Endothelial cell of umbilical vein (primary cell): Measurements from ENCODE around the gene NCK1. TPM values are rescaled to one million over a fixed set of nuclear protein-coding genes. Genes with fewer than 3 reads are reported as not detected.

Source experiments
- BruUV-seq: library from RNA; stranded (reverse); fragments of 400-500 nt; replicated peaks from 2 replicates; lab custom pipeline; 2021; lab: Mats Ljungman, UMichigan
- CTCF ChIA-PET: fragments of 300-600, 350-600 bp; sonication (Branson Sonifier 250); formaldehyde crosslinking; loops from one replicate; lab custom pipeline; 2021; ENCODE audit warnings: antibody characterized with exemption, inconsistent platforms; lab: Charles Lee
- POLR2A ChIA-PET: fragments of 300-600, 350-600 bp; sonication (Branson Sonifier 250); formaldehyde crosslinking; loops from one replicate; lab custom pipeline; 2021; ENCODE audit warnings: antibody characterized with exemption, inconsistent platforms; lab: Charles Lee
- DNase-seq: peaks from one replicate; pipeline ENCODE4 v3.0.0-alpha.2; 2011; ENCODE audit warnings: low read depth, low spot score
- FAIRE-seq: peaks from 2 replicates; lab custom pipeline; 2011; peaks lifted over from hg19 to GRCh38; lab: Jason Lieb, UNC
- H2AFZ ChIP-seq: 2 replicates; pipeline ENCODE4 v1.6.0; 2012; ENCODE audit warnings: low read depth, low read length, control low read depth, inconsistent platforms
- H3K27ac ChIP-seq: 2 replicates; pipeline ENCODE4 v1.5.1; 2011; ENCODE audit warnings: low read depth, mild to moderate bottlenecking, control low read depth, low read length, moderate library complexity; ENCODE audit not compliant: insufficient read depth
- H3K27me3 ChIP-seq, 2 experiments: 2 replicates each; pipeline versions ENCODE4 v1.6.0 to v1.6.1; 2011; ENCODE audit warnings: low read length in 2 of 2, mixed read lengths in 1 of 2; ENCODE audit not compliant: control insufficient read depth in 2 of 2, insufficient read depth in 2 of 2
- H3K36me3 ChIP-seq, 2 experiments: 2 replicates in 1 of 2; 3 replicates in 1 of 2; pipeline ENCODE4 v1.5.1; 2011; ENCODE audit warnings: low read length in 2 of 2, mild to moderate bottlenecking in 1 of 2, moderate library complexity in 1 of 2; ENCODE audit not compliant: control insufficient read depth in 2 of 2, insufficient read depth in 2 of 2; ENCODE audit errors: extremely low read depth in 1 of 2
- H3K4me1 ChIP-seq: 3 replicates; pipeline ENCODE4 v1.5.1; 2011; ENCODE audit warnings: mild to moderate bottlenecking, low read length; ENCODE audit not compliant: control insufficient read depth, insufficient read depth; ENCODE audit errors: extremely low read depth
- H3K4me2 ChIP-seq: 2 replicates; pipeline ENCODE4 v1.6.1; 2011; ENCODE audit warnings: low read length, control low read depth, mixed read lengths; ENCODE audit not compliant: insufficient read depth
- H3K4me3 ChIP-seq, 3 experiments: fragments of 200-600 bp in 1 of 3; sonication (generic), shearing (Covaris generic) in 1 of 3; replicated peaks in 1 of 3; 2 replicates each; pipeline ENCODE4 v1.5.1; 2011 to 2016; ENCODE audit warnings: control low read depth in 3 of 3, low read length in 3 of 3, mild to moderate bottlenecking in 2 of 3, inconsistent platforms in 1 of 3, low read depth in 1 of 3, moderate library complexity in 1 of 3; ENCODE audit not compliant: insufficient read depth in 1 of 3
- H3K79me2 ChIP-seq: 2 replicates; pipeline ENCODE4 v1.6.0; 2012; ENCODE audit warnings: low read length, inconsistent platforms; ENCODE audit not compliant: control insufficient read depth, insufficient read depth
- H3K9ac ChIP-seq: replicated peaks from 2 replicates; pipeline ENCODE3; 2011; ENCODE audit warnings: low read length, control low read depth; ENCODE audit not compliant: insufficient read depth; ENCODE audit errors: extremely low read depth
- H3K9me1 ChIP-seq: replicated peaks from 3 replicates; pipeline ENCODE4 v1.6.0; 2011; ENCODE audit warnings: mild to moderate bottlenecking, low read length; ENCODE audit not compliant: control insufficient read depth, insufficient read depth; ENCODE audit errors: extremely low read depth
- H3K9me3 ChIP-seq: replicated peaks from 2 replicates; pipeline ENCODE4 v1.5.1; 2012; ENCODE audit warnings: low read length, inconsistent platforms; ENCODE audit not compliant: control insufficient read depth, insufficient read depth
- H4K20me1 ChIP-seq: replicated peaks from 2 replicates; pipeline ENCODE3; 2011; ENCODE audit warnings: mild to moderate bottlenecking, low read length; ENCODE audit not compliant: control insufficient read depth, insufficient read depth; ENCODE audit errors: extremely low read depth
- CTCF ChIP-seq, 2 donors: IDR thresholded peaks; 1 replicate in 1 of 2; 2 replicates in 1 of 2; pipeline ENCODE4 v1.5.1; 2011; ENCODE audit warnings: low read length in 2 of 2, mild to moderate bottlenecking in 2 of 2, moderate library complexity in 2 of 2, control low read depth in 1 of 2, inconsistent platforms in 1 of 2, low read depth in 1 of 2; ENCODE audit not compliant: insufficient read depth in 1 of 2; ENCODE audit errors: extremely low read depth in 1 of 2
- EZH2 ChIP-seq: IDR thresholded peaks from 2 replicates; pipeline ENCODE4 v1.6.1; 2012; ENCODE audit warnings: borderline replicate concordance, low read depth, mild to moderate bottlenecking, moderate library complexity, low read length, inconsistent platforms; ENCODE audit not compliant: severe bottlenecking
- FOS ChIP-seq: IDR thresholded peaks from 2 replicates; pipeline ENCODE4 v1.6.1; 2011; ENCODE audit warnings: mild to moderate bottlenecking, low read length, moderate library complexity, borderline replicate concordance; ENCODE audit not compliant: insufficient read depth
- GATA2 ChIP-seq: IDR thresholded peaks from 2 replicates; pipeline ENCODE4 v1.7.0; 2011; ENCODE audit warnings: low read depth, mild to moderate bottlenecking, moderate library complexity, mixed read lengths, low read length; ENCODE audit not compliant: insufficient read length, insufficient read depth
- JUN ChIP-seq: IDR thresholded peaks from 2 replicates; pipeline ENCODE4 v1.6.1; 2011; ENCODE audit warnings: borderline replicate concordance, low read depth; ENCODE audit not compliant: insufficient read length, insufficient read depth
- MYC ChIP-seq: IDR thresholded peaks from one replicate; pipeline ENCODE4 v1.6.1; 2011; ENCODE audit warnings: mild to moderate bottlenecking, low read depth, low read length
- POLR2A ChIP-seq: IDR thresholded peaks from 2 replicates; pipeline ENCODE4 v1.6.1; 2012; ENCODE audit warnings: low read depth, mild to moderate bottlenecking, control low read depth, low read length
- POLR2AphosphoS5 ChIP-seq: IDR thresholded peaks from 2 replicates; pipeline ENCODE4 v1.6.1; 2012; ENCODE audit warnings: low read depth, mild to moderate bottlenecking, control low read depth, low read length, moderate library complexity; ENCODE audit not compliant: insufficient read depth
- dilution Hi-C: fragments of 300-500 bp; cut with MboI; formaldehyde crosslinking; loops from one replicate; pipeline ENCODE4 v1.15.0; 2019; ENCODE audit warnings: low sequenced_read_pairs; ENCODE audit not compliant: extremely low pct_ligation_motif_present
- intact Hi-C: fragments of 100-400 bp; cut with micrococcal nuclease; formaldehyde crosslinking; loops from one replicate; pipeline ENCODE4 v1.10.0; 2022
- polyA plus RNA-seq, 4 experiments: library from polyadenylated mRNA; depleted of rRNA in 3 of 4; stranded (reverse) in 3 of 4; unstranded in 1 of 4; fragments of >200 nt; gene quantifications; 2 replicates each; pipeline versions ENCODE4 v1.2.1 to v1.2.3, GENCODE V29; 2011 to 2012; ENCODE audit warnings: missing spikeins in 1 of 4
- total RNA-seq: library from RNA; stranded (reverse); gene quantifications from 2 replicates; pipeline ENCODE4 v1.2.3, GENCODE V29; 2021
- TF ChIP-seq, protein P1 (sequence below): IDR thresholded peaks from 2 replicates; pipeline ENCODE4 v1.6.1; 2011; ENCODE audit not compliant: insufficient read depth, insufficient read length

NCK1 gene
- total and polyA plus RNA-seq, 2 donors (not counting 3 experiments of a cell fraction or from before 2014, with no cell fraction given), result 19.3 to 52.2 TPM

GRCh38 chr3:136938334-136938733 is 76.3 kb downstream of the NCK1 start:
- H3K27me3 ChIP-seq, result no peaks in the 10 kb centered on the region
- peak overlapping the region; percentile 18 for H3K4me2 ChIP-seq
- H3K9me1 ChIP-seq, result no peaks in the 10 kb centered on the region
- no peak for TF ChIP-seq POLR2AphosphoS5
- peak; percentile 59 for TF ChIP-seq FOS
- no peaks in the 10 kb centered on the region for H4K20me1 ChIP-seq
- no TSS peak for BruUV-seq
- intact Hi-C loops, result loop anchor here (1.0 to 5.0 kb wide), 3 partner anchors 19 to 76 kb away; partner anchors contain the start of gene NCK1
- no peaks in the 10 kb centered on the region for H3K9me3 ChIP-seq
- ChIA-PET POLR2A (no interaction called here), CTCF (interaction anchor here (0.8 to 1.9 kb wide), 10 partner anchors 10 to 186 kb away, joined by 3 to 8 read pairs (median 4); partner anchors contain the start of genes NCK1 and STAG1)
- peak overlapping the region; percentile 43 for H3K9ac ChIP-seq
- dilution Hi-C loops, result no loop called here
- H3K27ac ChIP-seq, result peak overlapping the region; percentile 62
- no peaks in the 10 kb centered on the region for H3K36me3 ChIP-seq
- H3K4me1 ChIP-seq, result peaks cover 27% of the 10 kb centered on the region
- DNase-seq, result no peak
- FAIRE-seq, result no peak
- peaks cover 65% of the 10 kb centered on the region for H3K79me2 ChIP-seq
- H2AFZ ChIP-seq, result no peak overlapping the region
- H3K4me3 ChIP-seq, result no peak overlapping the region

GRCh38 chr3:136939489-136939888 is 77.5 kb downstream of the NCK1 start:
- Histone ChIP-seq H2AFZ (no peak overlapping the region), H3K79me2 (peaks cover 71% of the 10 kb centered on the region), H4K20me1 (no peaks in the 10 kb centered on the region), H3K27ac (no peak overlapping the region), H3K4me3 (no peak overlapping the region), H3K4me2 (no peak overlapping the region), H3K9me3 (no peaks in the 10 kb centered on the region), H3K4me1 (peaks cover 32% of the 10 kb centered on the region), H3K36me3 (no peaks in the 10 kb centered on the region), H3K9ac (no peak overlapping the region), H3K9me1 (no peaks in the 10 kb centered on the region), H3K27me3 (no peaks in the 10 kb centered on the region)
- ChIA-PET CTCF (interaction anchor here (1.1 to 1.9 kb wide), 5 partner anchors 8 to 187 kb away, joined by 3 to 8 read pairs (median 6); partner anchors contain the start of gene STAG1), POLR2A (interaction anchor here (0.7 kb wide), 2 partner anchors 20 to 39 kb away, joined by 4 read pairs; no protein-coding TSS in a partner anchor)
- dilution Hi-C loops, result no loop called here
- DNase-seq (no peak), FAIRE-seq (no peak)
- intact Hi-C loops, result loop anchor here (2.0 to 5.0 kb wide), 2 partner anchors 47 to 77 kb away; partner anchors contain the start of gene NCK1
- BruUV-seq, result no TSS peak
- TF ChIP-seq POLR2AphosphoS5 (no peak), CTCF (IDR thresholded peaks at IDR 0.05; ENCODE audit: extremely low read depth in 1 of 2, insufficient read depth in 1 of 2, low read depth in 1 of 2, low read length in 2 of 2) (no peak), MYC (no peak), EZH2 (no peak), GATA2 (no peak), FOS (no peak), POLR2A (no peak), JUN (no peak)
- TF ChIP-seq, protein P1, sequence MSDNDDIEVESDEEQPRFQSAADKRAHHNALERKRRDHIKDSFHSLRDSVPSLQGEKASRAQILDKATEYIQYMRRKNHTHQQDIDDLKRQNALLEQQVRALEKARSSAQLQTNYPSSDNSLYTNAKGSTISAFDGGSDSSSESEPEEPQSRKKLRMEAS, result no peak
